Osteoblast (primary cell): ENCODE results near the gene INVS. TPM values are rescaled to one million over a fixed set of nuclear protein-coding genes. Genes with fewer than 3 reads are reported as not detected.
A peak's percentile ranks its signal among the peaks of the same experiment; 100 is the strongest.

ENCODE experiments used
- DNase-seq: peaks from one replicate; pipeline ENCODE4 v3.0.0; 2011; ENCODE audit warnings: low spot score, mixed read lengths; ENCODE audit not compliant: insufficient read length; ENCODE audit errors: missing footprints
- H2AFZ ChIP-seq: 2 replicates; pipeline ENCODE4 v1.6.0; 2011; ENCODE audit warnings: mild to moderate bottlenecking, low read length
- H3K27ac ChIP-seq: 2 replicates; pipeline ENCODE4 v1.5.1; 2011; ENCODE audit warnings: mild to moderate bottlenecking, low read depth, low read length, moderate library complexity
- H3K27me3 ChIP-seq: 2 replicates; pipeline ENCODE4 v1.6.0; 2012; ENCODE audit warnings: mild to moderate bottlenecking, control low read depth, inconsistent platforms, low read length, moderate library complexity; ENCODE audit not compliant: insufficient read depth
- H3K36me3 ChIP-seq: 2 replicates; pipeline ENCODE4 v1.5.1; 2011; ENCODE audit warnings: mild to moderate bottlenecking, low read length, control low read depth, moderate library complexity; ENCODE audit not compliant: insufficient read depth
- H3K4me1 ChIP-seq: 2 replicates; pipeline ENCODE4 v1.5.1; 2011; ENCODE audit warnings: mild to moderate bottlenecking, low read length, control low read depth, moderate library complexity; ENCODE audit not compliant: insufficient read depth
- H3K4me2 ChIP-seq: 2 replicates; pipeline ENCODE4 v1.6.0; 2011; ENCODE audit warnings: mild to moderate bottlenecking, low read length; ENCODE audit not compliant: insufficient read depth
- H3K4me3 ChIP-seq: fragments of 200-600 bp; sonication (generic); 3 replicates; pipeline ENCODE4 v1.5.1; 2012; ENCODE audit warnings: mild to moderate bottlenecking, low read length, inconsistent platforms; ENCODE audit not compliant: insufficient read depth
- H3K79me2 ChIP-seq: 2 replicates; pipeline ENCODE4 v1.6.0; 2012; ENCODE audit warnings: mild to moderate bottlenecking, low read length, control low read depth, inconsistent platforms; ENCODE audit not compliant: insufficient read depth
- H3K9me3 ChIP-seq: 2 replicates; pipeline ENCODE4 v1.5.1; 2011; ENCODE audit warnings: low read depth, low read length, control low read depth
- H4K20me1 ChIP-seq: 2 replicates; pipeline ENCODE4 v1.6.0; 2012; ENCODE audit warnings: mild to moderate bottlenecking, low read length, control low read depth; ENCODE audit not compliant: insufficient read depth
- total RNA-seq: library from RNA; depleted of rRNA; stranded (reverse); fragments of >200 nt; gene quantifications from 2 replicates; pipeline ENCODE4 v1.2.3, GENCODE V29; 2012
- TF ChIP-seq, protein P1 (sequence below): IDR thresholded peaks from 2 replicates; pipeline ENCODE4 v1.5.1; 2011; ENCODE audit warnings: mild to moderate bottlenecking, low read depth, low read length, moderate library complexity; ENCODE audit errors: extremely low read depth

INVS gene
- total RNA-seq, 1 donor = 27.1 TPM

DNA sequence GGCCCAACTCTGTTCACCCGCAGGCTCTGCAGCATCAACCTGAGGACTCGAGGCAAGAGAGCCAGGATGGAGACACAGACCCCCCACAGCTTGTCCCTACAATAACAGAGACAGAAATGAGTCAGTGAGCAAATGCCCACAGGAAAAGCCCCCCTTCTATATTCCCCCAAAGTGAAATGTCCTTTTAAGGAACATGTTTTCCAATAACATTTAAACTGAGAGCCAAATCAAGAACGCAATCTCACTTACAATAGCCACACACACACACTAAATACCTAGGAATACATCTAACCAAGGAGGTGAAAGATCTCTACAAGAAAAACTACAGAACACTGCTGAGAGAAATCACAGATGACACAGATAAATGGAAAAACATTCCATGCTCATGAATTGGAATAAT is 204.7 kb downstream of the INVS start:
- no peak overlapping the region for H3K4me2 ChIP-seq
- no peak for DNase-seq
- no peak overlapping the region for H3K4me3 ChIP-seq
- TF ChIP-seq, protein P1, sequence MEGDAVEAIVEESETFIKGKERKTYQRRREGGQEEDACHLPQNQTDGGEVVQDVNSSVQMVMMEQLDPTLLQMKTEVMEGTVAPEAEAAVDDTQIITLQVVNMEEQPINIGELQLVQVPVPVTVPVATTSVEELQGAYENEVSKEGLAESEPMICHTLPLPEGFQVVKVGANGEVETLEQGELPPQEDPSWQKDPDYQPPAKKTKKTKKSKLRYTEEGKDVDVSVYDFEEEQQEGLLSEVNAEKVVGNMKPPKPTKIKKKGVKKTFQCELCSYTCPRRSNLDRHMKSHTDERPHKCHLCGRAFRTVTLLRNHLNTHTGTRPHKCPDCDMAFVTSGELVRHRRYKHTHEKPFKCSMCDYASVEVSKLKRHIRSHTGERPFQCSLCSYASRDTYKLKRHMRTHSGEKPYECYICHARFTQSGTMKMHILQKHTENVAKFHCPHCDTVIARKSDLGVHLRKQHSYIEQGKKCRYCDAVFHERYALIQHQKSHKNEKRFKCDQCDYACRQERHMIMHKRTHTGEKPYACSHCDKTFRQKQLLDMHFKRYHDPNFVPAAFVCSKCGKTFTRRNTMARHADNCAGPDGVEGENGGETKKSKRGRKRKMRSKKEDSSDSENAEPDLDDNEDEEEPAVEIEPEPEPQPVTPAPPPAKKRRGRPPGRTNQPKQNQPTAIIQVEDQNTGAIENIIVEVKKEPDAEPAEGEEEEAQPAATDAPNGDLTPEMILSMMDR = no peak
- peaks cover 4% of the 10 kb centered on the region for H4K20me1 ChIP-seq
- H3K9me3 ChIP-seq = no peaks in the 10 kb centered on the region
- H3K4me1 ChIP-seq = peaks cover 4% of the 10 kb centered on the region
- peaks cover 40% of the 10 kb centered on the region for H3K36me3 ChIP-seq
- no peaks in the 10 kb centered on the region for H3K27me3 ChIP-seq
- peaks cover 30% of the 10 kb centered on the region for H3K79me2 ChIP-seq
- H2AFZ ChIP-seq = no peak overlapping the region
- H3K27ac ChIP-seq = no peak overlapping the region

DNA sequence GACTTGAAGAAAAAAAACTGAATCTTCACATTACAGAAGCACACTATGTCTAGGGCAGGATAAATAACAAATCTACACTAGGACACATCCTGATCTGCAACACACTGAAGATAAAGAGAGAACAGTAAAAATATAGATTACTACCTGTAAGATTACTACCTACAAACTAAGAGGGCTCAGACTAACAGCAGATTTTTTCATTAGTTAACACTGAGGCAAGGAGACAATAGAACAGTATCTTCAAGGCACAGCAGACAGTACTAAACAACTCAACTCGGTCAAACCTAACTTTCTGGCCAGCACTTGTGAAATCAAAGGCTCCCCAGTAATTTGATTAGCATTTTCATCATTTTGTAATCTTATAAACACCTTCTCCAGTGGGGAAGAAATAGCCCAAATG is 207.2 kb downstream of the INVS start:
- Histone ChIP-seq H3K4me1 (peaks cover 19% of the 10 kb centered on the region), H3K27ac (no peak overlapping the region), H3K79me2 (peaks cover 36% of the 10 kb centered on the region), H3K9me3 (no peaks in the 10 kb centered on the region), H3K4me2 (no peak overlapping the region), H4K20me1 (peaks cover 4% of the 10 kb centered on the region), H3K36me3 (peaks cover 23% of the 10 kb centered on the region), H2AFZ (no peak overlapping the region), H3K4me3 (no peak overlapping the region), H3K27me3 (no peaks in the 10 kb centered on the region)
- TF ChIP-seq, protein P1 = no peak
- DNase-seq = no peak

DNA sequence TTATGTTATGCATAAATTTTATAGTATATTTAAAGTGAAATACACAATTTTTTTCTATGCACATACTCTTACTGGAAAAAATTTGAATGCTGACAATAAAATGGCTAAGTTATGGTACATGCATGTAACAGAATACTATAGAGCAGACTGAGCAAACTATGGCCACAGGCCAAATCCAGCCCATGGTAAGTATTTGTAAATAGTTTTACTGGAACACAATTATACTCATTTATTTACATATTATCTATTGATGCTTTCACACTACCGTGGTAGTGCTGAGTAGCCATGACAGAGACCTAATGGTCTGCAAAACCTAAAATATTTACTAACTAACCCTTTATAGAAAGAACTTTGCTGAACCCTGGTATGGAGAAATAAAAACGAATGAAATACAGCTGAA is 208.0 kb downstream of the INVS start:
- DNase-seq = no peak
- no peak overlapping the region for H2AFZ ChIP-seq
- no peaks in the 10 kb centered on the region for H3K27me3 ChIP-seq
- H3K27ac ChIP-seq = no peak overlapping the region
- TF ChIP-seq, protein P1 = no peak
- H3K79me2 ChIP-seq = peaks cover 42% of the 10 kb centered on the region
- peaks cover 19% of the 10 kb centered on the region for H3K4me1 ChIP-seq
- H3K36me3 ChIP-seq = peaks cover 15% of the 10 kb centered on the region
- H4K20me1 ChIP-seq = peaks cover 4% of the 10 kb centered on the region
- H3K4me3 ChIP-seq = no peak overlapping the region
- H3K9me3 ChIP-seq = no peaks in the 10 kb centered on the region
- no peak overlapping the region for H3K4me2 ChIP-seq

DNA sequence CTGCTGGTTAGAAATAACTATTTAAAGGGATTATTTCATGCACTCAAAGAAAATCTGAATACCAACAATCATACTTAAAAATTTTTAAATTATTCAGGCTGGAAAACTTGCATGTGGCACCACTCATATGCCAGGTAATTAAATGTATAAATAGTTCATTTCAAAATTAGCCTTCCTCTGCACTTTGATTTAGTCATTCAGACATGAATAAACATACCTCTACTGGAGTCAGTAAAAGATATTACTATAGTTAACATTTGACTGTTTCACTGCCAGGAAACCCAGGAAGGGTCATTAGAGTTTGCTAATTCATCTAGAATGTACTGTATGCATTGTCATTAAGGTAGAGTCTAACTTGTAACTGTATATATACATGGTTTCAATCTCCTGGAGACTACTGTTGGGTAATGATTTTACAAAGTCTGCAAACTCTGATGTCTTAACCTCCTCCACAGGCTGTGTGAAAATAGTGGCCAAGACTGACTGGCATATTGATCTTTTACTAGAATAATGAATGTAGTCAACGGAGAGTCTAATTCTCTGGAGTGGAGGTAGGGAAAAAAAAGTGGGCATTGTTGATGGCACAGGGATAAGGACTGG is 210.0 kb downstream of the INVS start:
- Histone ChIP-seq H3K36me3 (no peaks in the 10 kb centered on the region), H3K27ac (peak overlapping the region; percentile 27), H2AFZ (no peak overlapping the region), H3K4me2 (no peak overlapping the region), H3K4me3 (no peak overlapping the region), H3K4me1 (peaks cover 19% of the 10 kb centered on the region), H4K20me1 (peaks cover 4% of the 10 kb centered on the region), H3K79me2 (peaks cover 44% of the 10 kb centered on the region), H3K9me3 (no peaks in the 10 kb centered on the region), H3K27me3 (no peaks in the 10 kb centered on the region)
- TF ChIP-seq, protein P1 = no peak
- DNase-seq = no peak
